ENCODE data around the gene CYP51A1.

Gene CYP51A1

DNA sequence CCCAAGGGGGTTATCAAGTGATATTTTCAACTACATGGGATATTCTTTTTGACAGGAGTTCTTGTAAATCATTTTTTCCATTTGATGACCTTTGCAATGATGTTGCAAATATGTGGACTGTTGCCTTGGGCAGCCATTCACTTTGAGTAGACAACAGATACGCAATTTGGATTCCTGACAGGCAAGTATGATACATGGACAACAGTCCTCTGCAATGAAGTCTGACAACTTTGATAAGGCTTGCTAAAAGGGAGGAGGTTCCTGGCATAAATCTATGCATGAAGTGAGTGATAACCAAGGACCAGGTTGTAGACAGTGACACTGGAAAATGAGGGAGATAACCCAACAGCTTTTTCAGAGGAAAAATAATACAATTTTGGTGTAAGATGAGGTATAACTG, 27.0 kb upstream of the CYP51A1 start:
- Histone ChIP-seq H3K4me1 (ENCODE audit: insufficient read depth, low read length) (no peaks in the 10 kb centered on the region), H3K9me3 (ENCODE audit: insufficient read depth, low read length, severe bottlenecking) (no peaks in the 10 kb centered on the region), H3K4me3 (ENCODE audit: low read depth in 1 of 2, low read length in 2 of 2) (no peak overlapping the region), H3K4me2 (ENCODE audit: insufficient read depth, low read length) (no peak overlapping the region), H3K36me3 (ENCODE audit: insufficient read depth, low read length) (no peaks in the 10 kb centered on the region), H3K27ac (ENCODE audit: low read length) (no peak overlapping the region), H3K9ac (ENCODE audit: low read depth, low read length) (no peak overlapping the region), H3K27me3 (ENCODE audit: insufficient read depth, low read length, poor library complexity) (no peaks in the 10 kb centered on the region), H4K20me1 (ENCODE audit: insufficient read depth, low read length) (no peaks in the 10 kb centered on the region), H3K79me2 (ENCODE audit: insufficient read depth, low read length) (no peaks in the 10 kb centered on the region), H2AFZ (ENCODE audit: low read depth, low read length) (no peak overlapping the region)
- no peak for ATAC-seq (ENCODE audit: insufficient read depth, low read depth)
- no peak for DNase-seq
- TF ChIP-seq, protein P1, sequence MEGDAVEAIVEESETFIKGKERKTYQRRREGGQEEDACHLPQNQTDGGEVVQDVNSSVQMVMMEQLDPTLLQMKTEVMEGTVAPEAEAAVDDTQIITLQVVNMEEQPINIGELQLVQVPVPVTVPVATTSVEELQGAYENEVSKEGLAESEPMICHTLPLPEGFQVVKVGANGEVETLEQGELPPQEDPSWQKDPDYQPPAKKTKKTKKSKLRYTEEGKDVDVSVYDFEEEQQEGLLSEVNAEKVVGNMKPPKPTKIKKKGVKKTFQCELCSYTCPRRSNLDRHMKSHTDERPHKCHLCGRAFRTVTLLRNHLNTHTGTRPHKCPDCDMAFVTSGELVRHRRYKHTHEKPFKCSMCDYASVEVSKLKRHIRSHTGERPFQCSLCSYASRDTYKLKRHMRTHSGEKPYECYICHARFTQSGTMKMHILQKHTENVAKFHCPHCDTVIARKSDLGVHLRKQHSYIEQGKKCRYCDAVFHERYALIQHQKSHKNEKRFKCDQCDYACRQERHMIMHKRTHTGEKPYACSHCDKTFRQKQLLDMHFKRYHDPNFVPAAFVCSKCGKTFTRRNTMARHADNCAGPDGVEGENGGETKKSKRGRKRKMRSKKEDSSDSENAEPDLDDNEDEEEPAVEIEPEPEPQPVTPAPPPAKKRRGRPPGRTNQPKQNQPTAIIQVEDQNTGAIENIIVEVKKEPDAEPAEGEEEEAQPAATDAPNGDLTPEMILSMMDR (IDR thresholded peaks at IDR 0.05; ENCODE audit: borderline replicate concordance, extremely low read depth, low read length, poor library complexity, severe bottlenecking), result no peak
- no peak for TF ChIP-seq EZH2 (IDR thresholded peaks at IDR 0.05; ENCODE audit: borderline replicate concordance, low read depth, low read length, severe bottlenecking)

DNA sequence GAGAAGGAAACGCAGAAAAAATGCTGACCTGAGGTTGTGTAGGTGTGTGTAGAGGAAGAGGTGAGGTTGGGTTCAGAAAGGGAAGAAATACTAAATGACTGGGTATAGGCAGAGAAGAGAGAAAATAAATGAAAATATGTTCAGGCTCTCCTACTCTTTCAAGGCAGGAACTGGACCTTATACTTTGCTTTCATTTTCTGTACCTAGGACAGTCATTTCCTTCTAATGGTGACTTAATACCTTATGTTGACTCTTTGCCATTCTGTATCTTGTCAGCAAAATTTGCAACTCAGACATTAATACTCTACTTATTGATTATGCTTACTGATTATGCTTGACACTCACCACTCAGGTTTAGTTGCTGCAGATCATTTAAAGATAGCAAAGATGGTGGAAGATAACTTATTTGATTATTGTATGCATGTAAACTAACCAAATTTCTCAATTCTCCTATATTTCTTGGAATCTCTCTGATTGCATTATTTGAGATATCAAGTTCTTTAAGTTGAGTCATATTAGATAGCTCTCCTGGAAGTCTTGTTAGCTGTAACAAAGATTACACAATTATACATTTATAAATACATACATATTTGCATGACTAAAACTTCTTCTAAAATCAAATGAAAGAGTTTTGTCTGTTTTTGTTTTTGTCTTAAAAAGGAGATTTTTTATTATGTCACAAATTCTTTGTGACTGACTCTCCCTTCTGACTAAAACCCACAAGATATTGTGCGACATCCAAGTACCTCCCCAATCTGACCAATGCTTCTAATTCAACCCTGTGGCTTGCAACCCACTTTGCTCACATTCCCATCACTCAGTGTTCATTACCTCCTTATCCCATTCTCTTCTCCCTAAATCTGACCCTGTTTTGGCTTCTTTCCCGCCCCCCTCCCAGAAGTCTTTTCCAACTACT, 24.6 kb upstream of the CYP51A1 start:
- no peaks in the 10 kb centered on the region for H3K27me3 ChIP-seq (ENCODE audit: insufficient read depth, low read length, poor library complexity)
- no peak overlapping the region for H3K4me2 ChIP-seq (ENCODE audit: insufficient read depth, low read length)
- H3K4me3 ChIP-seq (ENCODE audit: low read depth in 1 of 2, low read length in 2 of 2), result no peak overlapping the region
- H2AFZ ChIP-seq (ENCODE audit: low read depth, low read length), result no peak overlapping the region
- no peaks in the 10 kb centered on the region for H4K20me1 ChIP-seq (ENCODE audit: insufficient read depth, low read length)
- H3K36me3 ChIP-seq (ENCODE audit: insufficient read depth, low read length), result no peaks in the 10 kb centered on the region
- DNase-seq (no peak), ATAC-seq (ENCODE audit: insufficient read depth, low read depth) (no peak)
- H3K27ac ChIP-seq (ENCODE audit: low read length), result no peak overlapping the region
- TF ChIP-seq EZH2 (IDR thresholded peaks at IDR 0.05; ENCODE audit: borderline replicate concordance, low read depth, low read length, severe bottlenecking), result no peak
- TF ChIP-seq, protein P1 (IDR thresholded peaks at IDR 0.05; ENCODE audit: borderline replicate concordance, extremely low read depth, low read length, poor library complexity, severe bottlenecking), result no peak
- no peaks in the 10 kb centered on the region for H3K79me2 ChIP-seq (ENCODE audit: insufficient read depth, low read length)
- H3K9me3 ChIP-seq (ENCODE audit: insufficient read depth, low read length, severe bottlenecking), result no peaks in the 10 kb centered on the region
- H3K4me1 ChIP-seq (ENCODE audit: insufficient read depth, low read length), result no peaks in the 10 kb centered on the region
- no peak overlapping the region for H3K9ac ChIP-seq (ENCODE audit: low read depth, low read length)

DNA sequence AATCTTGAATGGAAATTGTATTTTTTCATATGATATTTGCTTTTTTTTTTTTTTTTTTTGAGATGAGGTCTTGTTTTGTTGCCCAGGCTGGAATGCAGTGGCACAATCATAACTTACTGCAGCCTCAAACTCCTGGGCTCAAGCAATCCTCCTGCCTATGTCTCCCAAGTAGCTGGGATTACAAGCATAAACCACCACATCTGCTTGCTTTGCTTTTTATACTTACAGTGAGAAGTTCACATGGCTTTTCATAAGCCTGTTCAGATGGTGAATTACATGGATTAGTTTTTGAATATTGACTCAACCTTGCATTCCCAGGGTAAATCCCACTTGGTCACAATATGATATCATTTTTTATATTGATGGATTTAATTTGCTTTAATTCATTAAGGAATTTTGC, 22.7 kb upstream of the CYP51A1 start:
- no peak overlapping the region for H3K4me2 ChIP-seq (ENCODE audit: insufficient read depth, low read length)
- no peaks in the 10 kb centered on the region for H3K9me3 ChIP-seq (ENCODE audit: insufficient read depth, low read length, severe bottlenecking)
- ATAC-seq (ENCODE audit: insufficient read depth, low read depth) (no peak), DNase-seq (no peak)
- no peaks in the 10 kb centered on the region for H3K79me2 ChIP-seq (ENCODE audit: insufficient read depth, low read length)
- no peaks in the 10 kb centered on the region for H4K20me1 ChIP-seq (ENCODE audit: insufficient read depth, low read length)
- no peak overlapping the region for H3K9ac ChIP-seq (ENCODE audit: low read depth, low read length)
- H3K4me1 ChIP-seq (ENCODE audit: insufficient read depth, low read length), result no peaks in the 10 kb centered on the region
- H3K27ac ChIP-seq (ENCODE audit: low read length), result no peak overlapping the region
- H2AFZ ChIP-seq (ENCODE audit: low read depth, low read length), result no peak overlapping the region
- TF ChIP-seq EZH2 (IDR thresholded peaks at IDR 0.05; ENCODE audit: borderline replicate concordance, low read depth, low read length, severe bottlenecking), result no peak
- TF ChIP-seq, protein P1 (IDR thresholded peaks at IDR 0.05; ENCODE audit: borderline replicate concordance, extremely low read depth, low read length, poor library complexity, severe bottlenecking), result no peak
- no peaks in the 10 kb centered on the region for H3K27me3 ChIP-seq (ENCODE audit: insufficient read depth, low read length, poor library complexity)
- no peak overlapping the region for H3K4me3 ChIP-seq (ENCODE audit: low read depth in 1 of 2, low read length in 2 of 2)
- no peaks in the 10 kb centered on the region for H3K36me3 ChIP-seq (ENCODE audit: insufficient read depth, low read length)
